NCI-H774 (cell line): Measurements from ENCODE around the gene HOXB6.

Source experiments
- DNase-seq: peaks from one replicate; lab custom pipeline; 2025; lab: John Stamatoyannopoulos, UW

Gene HOXB6

DNA sequence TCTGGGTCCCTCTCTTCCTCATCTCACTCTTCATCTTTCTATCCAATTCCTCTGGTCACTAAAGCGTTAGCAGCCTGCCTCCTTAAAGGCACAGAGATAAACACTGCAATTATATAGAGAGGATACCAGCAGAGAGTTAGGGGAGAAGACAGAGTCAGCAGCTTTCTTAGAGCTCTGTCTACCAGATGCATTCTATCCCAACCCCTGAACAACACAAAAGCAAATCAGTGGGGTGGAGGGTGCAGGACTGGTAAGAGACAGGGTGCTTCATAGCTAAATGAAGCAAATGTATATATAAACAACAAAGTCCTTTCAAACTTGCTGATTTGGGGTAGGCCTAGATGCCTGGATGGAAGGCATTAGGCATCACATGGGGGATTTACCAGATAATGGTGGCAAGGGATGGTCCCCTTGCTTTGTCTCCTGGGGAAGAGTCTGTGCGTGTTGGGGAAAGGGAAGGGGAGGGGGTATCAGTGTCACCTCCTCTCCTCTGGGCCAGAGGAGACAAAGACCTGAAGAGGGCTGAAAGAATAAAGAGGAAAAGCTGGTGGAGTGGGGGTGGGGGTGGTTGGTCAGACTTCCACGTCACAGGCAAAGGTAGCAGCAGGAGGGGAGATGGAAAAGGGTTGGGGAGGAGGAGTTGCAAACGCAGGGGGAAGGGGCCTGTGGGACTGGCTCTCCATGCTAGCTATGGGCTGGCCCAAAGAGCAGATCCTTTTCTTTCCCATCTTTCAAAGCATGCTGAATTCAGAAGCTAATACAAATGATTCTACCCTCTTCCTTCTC is 38.7 kb downstream of the HOXB6 start:
- DNase-seq: no peak

DNA sequence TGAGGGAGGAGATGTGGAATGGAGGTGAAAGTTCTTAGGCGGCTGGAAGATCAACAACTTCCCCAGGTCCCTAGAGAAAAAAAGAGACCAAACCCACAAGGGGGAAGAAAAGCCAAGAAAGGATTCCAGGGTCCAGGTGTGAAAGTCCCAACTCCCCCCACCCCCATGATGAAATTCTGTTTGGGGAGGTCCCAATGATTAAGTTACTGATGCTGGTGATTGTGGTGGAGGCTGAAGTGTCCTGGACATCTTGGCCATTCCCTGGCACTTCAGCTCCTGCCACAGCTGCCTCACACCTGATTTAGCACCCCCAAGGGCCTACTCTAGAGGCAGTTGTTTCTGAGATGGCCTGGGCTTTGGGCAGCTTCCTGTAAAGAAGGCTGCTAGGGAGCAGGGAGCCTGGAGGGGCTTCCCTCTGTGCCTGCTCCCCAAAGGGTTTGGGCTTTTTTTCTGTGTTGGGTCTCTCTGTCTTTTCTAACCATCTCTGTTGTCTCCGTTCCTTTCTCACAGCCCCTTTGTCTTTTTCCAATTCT is 39.7 kb downstream of the HOXB6 start:
- no peak for DNase-seq

DNA sequence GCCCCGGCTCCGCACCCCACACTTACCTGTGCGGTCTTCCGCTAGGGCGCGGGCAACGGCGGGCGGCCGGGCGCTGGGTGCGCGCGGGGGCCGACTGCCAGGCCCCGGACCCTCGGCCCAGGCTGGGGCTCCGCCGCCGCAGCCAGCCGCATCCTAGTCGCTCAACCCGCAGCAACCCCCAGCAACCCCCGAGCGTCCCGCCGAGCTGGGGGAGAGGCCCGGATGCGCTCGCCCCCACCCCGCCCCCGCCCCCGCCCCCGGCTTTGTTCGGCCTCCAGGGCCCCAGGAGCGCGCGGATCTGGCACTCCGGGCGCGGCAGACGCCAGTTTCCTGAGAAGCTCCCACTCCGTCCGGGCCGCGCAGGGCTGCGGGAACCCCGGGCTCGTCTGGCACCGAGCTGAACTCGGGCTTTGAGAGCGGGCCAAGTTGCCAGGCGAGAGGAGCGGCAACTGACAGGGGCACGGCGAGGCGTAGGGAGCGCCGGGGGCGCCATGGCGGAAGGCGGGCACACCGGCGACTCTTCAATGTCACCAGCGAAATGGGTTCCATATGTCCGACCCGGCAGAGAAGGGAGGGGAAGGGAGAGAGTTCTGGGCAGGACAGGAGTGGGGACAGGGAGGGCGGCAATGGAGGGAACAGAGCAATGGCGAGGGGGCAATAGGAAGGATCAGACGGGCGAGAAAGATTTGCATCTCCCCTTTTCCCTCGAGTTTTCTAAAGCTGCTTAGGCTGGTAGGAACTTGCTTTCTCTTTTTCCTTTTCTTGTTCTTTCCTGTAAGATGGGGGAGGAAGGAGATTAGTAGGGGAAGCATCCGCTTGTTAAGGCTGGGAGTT is 40.4 kb downstream of the HOXB6 start:
- DNase-seq: no peak

DNA sequence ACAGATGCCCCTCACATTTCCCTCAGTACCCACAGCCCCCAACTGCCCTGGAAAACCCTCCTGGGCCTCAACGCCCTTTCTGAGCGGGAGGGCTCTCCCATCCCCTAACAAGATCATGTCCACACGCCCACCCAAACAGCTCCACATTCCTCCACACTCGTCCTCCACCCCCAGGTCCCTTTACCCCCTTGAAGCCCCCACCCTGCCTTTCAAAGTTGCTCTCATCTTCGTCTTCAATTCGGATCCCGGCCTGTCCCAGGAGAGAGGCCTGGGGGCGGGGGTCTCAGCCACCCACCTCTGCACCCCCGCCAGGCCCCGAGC is 41.0 kb downstream of the HOXB6 start:
- no peak for DNase-seq

DNA sequence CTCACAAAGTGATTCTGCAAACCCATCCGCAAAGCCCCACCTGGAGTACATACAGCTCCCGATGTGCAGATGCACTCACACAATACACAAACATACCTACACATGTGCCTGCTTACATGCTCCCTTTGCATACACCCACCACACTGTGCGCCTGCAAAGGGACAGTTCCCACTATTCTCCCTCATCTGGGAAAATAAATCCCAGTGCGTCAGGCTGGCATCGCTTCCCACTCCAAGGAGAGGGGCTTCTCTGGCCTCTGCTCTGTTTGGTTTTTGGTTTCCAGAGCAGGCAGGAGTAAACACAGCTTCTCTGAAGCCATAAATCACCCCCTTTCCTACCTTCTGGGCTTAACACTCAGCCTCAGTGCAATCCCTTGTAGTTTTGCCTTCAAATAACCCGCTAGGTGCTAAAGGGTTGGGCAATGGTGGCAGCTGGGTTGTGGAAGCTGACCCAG is 41.4 kb downstream of the HOXB6 start:
- DNase-seq: no peak

DNA sequence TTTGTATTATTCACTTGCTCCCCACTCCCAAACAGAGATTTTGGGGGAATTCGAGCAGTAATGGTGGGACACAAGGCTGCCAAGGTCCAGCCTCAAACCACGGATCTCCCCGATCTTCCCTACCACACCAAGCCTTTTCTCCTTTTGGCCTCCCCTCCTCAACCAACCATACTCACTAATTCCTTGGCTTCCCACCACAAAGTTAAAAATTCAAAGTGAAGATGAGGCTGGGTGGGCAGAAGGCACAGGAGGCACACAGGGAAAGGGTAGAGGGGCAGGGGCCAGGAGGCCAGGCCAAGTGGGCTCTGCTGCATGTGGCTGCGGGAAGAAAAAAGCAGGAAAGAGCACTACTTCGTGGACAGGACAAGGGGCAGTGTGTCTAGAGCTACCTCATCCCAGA is 41.9 kb downstream of the HOXB6 start:
- DNase-seq: no peak

DNA sequence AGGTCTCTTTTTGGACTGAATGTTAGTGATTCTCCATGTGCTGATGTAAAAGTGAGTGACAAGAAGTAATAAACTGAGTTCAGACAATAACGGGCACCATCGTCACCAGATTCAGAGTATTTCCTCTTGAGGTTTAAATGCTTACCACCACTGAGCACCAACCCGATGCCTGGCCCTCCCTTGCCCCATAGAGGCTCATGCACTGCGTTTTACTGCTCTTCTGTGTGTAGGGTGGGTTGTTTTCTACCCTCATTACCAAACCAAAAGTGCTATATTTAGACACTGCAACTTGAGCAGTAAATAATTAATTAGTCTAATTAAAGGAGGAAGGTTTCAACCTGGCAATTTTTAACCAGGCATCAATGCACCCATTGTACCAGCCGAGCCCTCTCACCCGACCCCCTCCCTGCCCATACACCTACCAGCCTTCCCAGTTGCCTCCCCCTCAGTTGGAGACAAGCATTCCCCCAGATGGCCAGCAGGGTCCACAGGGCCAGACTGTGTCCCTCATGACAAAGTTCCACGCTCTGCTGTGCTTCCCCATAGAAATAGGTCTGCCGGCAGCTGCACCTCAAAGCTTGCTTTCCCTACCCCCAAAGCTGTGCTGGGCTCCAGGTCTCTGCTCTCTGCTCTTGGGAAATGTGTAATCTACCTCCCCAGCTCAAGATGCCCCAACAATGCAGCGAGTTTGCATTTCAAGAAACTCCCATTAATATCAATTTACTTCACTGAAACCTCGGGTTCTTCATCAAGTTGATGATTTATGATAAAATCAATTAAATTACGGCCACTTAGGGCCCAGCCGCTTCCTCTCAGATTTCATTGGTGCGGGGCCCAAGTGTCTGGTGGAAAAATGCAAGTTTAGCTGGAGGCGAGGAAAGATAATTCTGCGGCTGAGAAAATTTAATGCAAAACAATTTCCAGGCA is 42.6 kb downstream of the HOXB6 start:
- no peak for DNase-seq

DNA sequence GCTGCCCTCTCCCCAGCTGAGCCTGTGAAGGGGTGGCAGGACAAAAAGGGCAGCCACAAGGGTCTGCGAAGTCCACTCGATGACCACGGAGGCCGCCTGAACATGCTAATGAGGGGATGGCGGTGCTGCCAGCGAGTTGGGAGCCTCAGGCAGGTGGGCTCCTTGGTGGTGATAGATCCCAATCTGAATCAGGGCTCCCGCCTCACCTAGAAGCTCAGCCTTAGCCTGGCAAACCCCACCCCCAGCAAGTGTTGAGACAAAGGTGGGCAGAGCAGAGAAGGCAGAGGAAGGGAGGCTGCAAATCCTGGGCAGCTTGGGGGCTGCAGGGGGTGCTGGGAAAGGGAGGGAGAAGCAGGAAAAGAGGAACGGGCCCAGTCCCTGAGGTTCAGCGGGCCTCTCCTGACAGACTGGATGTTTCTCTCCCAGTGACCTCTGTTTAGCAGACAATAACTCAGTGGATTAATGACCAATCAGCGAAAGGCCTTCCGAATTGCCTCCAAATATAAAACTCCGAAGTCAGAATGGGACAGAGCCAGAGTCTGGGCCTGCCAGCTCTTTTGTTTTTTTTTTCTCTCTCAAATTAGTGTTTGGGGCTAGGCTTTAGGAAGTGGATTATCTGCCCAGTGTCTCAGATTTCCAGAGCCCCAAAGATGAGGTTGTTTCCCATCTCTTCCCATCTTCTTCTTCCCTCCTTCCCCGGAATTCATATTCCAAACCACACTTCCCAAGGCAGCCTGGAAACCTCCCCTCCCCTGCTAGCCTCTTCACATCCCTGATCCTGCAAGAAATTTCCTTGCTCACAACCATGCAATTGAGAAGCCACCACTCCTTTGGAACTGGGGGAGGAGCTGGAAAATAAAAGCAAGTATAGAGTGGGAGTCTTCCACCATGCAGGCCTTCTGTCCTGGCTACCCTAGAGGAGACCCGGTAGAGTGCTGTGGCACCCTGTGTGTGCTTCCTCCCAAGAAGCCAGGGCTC is 44.7 kb downstream of the HOXB6 start:
- no peak for DNase-seq

DNA sequence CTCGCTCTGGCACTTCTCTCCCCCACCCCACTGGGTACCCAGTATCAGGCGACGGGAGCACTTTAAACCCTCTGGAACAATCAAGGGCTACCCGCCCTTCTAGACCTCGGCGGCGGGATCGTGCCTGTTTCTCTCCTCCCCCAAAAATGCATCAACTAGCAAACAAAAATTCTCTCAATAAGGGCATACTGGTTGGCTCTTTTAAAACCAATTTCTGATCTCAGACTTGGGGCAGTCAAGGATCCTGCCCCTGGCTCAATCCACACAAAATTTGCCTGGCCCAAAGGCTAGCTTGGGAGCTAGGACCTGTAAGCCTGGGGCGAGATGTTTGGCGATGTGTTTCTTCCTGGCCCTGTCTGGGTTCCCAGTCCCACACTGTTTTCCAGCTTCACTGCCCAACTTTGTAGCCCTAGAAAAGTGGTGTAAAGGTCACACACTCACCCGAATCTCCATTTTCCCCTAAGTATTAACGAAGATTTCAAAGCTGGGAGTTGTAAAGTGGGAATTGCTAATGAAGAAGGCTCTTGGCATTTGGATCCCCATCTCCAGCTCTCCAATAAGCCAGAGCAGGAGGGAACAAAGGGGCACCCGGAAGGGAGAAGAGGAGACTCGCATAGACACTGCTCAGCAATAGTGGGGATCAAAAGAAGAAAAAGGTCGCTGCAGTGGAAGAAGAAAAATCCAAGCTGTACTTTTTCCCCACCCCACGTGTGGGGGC is 45.5 kb downstream of the HOXB6 start:
- no peak for DNase-seq

DNA sequence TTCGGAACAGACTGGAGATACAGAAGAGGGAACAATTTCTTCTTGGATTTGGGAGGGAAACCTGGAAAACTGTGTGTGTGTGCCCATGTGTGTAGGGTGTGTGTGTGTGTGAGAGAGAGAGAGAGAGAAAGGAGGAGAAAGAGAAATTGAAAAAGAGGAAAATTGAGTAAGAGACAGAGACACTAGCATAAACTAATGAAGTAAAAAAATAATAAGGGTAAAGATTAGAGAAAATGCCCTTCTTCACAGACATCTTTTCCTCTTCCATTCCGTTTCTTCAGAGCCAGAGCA is 46.0 kb downstream of the HOXB6 start:
- DNase-seq: no peak

DNA sequence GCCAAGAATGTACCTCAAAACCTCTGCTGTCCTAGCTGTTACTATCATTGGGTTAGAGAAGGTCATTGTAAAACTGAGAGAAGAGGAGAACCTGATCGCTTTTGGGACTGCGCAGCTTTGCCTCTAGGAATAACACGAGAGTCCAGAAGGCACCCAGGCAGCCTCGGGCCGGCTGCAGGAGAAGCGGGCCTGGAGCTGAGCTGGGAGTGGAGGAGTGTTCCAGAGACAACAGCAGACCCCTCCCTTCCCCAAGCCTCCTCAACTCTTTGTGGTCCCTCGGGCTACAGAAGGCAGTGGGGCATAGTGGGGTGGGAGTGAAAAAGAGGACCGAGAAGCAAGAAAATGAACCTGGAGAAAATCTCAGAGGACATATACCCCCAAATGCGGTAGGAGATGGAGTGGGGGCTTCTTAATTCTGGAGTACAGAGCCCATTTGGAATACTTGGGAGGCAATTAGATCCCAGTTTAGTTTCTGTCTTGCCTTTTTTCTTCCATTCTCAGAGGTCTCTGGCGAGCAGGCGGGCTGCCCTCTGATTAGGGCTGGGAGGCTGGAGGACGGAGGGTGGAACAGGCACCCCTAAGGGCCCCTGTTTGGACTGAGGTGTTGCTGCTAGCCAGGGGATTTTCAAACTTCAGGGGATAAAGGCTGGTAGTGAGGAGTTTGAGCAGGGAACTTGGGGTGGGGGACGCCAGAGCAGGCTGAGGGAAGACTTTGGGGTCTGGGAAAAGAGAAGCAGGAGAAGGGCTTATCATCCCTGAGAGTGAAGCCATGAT is 46.5 kb downstream of the HOXB6 start:
- no peak for DNase-seq

DNA sequence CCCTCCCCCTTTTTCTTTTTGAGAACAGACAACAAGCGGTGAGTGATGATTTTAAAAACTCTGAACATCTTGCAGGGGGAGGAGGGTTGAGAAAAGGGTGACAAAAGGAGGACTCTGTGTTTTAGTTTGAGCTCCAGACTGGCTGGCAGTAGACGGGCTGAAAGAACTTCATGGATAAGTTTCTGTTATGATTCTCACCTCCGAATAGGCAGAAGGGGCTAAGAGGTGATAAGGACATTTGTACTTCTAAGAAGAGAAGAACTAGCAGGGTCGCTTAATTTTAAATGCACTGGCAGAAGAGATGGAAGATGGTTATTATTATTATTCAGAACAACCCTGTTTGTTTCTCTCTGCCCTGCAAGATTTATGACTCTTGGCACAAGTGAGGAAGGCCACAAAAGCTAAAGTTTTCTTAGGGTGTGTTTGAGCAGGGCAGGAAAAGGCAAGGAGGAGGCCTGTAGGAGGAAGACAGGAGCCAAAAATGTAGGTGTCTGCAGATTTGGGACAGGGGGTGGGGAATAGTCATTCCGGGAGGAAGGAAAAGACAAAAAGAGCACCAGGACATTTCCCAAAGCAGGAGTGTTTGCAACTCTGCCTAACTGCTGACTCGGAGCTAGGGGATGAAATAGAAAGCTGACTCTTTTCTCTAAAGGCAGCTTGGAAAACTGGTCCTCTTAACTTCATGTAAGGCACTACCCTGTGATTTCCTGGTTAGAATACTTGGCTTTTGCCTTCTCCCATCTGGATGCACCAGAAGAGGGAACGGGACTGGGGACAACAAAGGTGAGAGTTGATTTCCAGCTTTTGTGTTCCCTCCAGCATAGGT is 48.0 kb downstream of the HOXB6 start:
- no peak for DNase-seq

DNA sequence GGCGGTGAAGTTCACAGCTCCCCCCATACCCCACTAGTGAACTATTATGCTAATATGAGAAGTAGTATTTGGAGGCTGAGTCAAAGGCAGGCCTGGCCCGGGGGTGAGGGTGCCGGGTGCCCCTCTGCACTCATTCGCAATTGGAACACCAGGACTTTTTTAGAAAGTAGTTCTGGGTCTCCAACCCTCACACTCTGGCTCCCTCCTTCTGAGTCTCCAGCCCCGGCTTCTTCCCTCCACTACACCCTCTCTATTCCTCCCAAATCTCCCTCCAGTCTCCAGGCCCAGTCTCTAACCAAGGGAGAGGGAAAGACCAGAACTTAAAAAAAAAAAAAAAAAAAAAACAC is 48.6 kb downstream of the HOXB6 start:
- DNase-seq: no peak

DNA sequence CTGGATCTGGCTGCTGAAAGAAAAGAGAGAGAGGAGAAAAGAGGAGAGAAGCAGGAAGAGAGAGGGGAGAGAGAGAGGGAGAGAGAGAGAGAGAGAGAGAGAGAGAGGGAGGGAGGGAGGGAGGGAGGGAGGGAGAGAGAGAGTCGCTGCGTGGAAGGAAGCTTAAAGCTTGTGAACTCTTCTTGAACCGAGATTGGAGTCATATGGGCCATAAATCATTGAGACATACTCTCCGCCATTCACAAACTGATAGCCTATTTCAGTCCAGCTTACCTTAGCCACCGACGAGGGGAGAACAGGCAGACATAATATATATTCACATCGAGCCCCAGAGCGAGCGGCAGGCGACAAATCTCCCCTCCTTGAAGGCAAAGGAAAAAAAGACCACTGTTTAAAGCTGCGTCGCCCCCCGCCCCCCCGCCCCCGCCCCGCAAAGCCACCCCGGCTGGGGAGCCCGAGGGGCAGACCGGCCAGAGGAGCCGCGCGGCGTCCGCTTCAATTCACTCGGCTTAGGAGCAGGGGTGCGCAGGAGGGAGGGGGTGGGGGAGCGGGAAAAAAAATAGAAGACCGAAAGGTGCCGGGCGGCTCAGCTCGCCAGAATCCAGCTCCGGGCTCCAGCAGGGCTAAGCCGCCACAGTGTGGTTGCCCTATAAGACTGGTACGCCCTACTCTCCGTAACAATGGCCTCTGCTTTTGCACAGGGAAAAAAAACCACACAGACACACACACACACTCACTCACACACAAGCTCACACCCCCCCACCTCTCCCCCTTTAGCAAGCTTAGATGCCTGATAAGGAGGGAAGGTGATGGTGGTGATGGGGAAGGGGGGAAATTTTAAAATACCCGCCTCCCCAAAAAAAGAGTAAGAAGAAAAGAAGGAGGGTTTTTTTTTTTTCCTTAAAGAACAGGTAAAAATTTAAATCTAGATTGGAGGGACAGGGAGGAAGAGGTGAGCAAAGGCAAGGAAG is 49.2 kb downstream of the HOXB6 start:
- peak; percentile 78 for DNase-seq

DNA sequence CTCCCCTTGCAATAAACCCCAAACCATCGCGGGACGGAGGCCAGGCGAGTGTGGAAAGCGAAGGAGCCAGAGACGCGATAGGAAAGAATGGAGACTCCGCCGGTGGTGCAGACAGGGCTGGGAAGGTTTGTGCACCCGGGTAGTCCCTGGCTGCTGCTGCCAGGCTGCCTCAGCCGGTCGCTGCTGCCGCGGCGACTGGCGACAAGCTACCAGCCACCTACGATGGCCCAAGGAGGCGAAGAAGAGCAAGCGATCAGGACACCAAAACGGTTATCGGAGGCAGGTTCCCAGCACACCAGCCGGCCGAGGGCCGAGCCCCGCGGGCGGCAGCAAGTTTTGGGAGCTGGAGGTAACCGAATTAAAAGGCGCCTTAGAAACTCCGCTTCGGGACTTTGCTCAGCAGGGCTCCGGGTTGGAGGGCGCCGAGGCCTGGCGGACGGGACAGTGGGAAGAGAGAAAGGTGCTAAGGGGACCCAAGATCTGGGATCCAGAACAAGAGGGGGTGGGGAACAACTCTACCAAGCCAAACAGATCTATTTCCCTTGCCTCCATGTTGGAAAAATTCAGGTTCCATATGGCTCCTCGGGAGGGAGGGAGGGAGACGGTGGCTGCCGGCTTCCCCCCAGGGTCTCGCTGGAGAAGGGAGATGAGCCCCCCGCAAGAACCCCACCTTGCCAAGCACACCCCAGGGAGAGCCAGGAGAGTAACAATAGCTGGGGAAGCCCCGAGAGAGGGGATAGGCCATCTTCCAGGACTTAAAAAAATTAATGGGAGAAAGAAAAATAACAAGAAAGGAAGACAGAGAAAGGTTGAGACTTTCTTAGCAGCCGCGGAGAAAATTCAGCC is 50.2 kb downstream of the HOXB6 start:
- no peak for DNase-seq

DNA sequence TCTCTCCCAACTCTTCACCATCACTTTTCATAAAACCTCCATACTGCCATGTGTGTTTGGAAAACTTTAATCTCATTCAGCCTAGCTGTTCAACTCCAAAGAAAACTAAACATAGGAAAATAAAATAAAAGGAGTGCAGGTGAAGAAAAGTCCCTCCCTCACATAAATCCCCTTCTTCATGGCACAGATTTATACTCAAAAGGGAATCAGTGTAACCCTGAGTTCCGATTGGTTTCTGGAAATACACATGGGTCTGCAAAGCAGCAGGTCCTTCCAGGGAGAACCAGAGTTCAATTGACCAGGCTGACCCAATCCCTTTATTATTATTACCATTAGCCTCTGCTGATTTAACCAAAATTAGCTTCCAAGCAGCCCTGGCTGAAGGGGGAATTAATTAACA is 51.0 kb downstream of the HOXB6 start:
- DNase-seq: no peak

DNA sequence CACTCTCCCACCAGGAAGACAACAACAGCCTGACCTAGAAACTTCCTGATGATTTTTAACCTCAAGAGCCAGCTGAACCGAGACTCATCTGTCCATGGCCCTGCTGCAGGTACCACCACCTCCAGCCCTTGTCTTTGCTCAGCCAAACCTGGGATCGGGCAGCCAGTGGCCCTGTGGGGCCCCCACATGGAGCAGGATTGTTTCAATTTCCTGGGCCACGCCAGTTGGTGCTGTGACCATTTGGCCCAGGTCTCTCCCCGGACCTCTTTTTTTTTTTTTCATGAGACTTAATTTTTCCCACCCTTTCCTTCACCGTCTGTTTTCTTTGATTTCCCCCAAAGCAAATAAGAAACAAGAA is 51.6 kb downstream of the HOXB6 start:
- no peak for DNase-seq
